Hematopoietic multipotent progenitor cell treated with erythropoietin and hydrocortisone succinate and interleukin-3 and kit ligand, for 6 days (in vitro differentiated cells): ENCODE results near the gene CXCL10.
"Not testable (repeated sequence)": the region's sequence is repeated elsewhere in the genome, so short reads cannot be mapped to it uniquely, and the experiment has no call there.

ENCODE experiments used
- DNase-seq: peaks from one replicate; pipeline ENCODE4 v3.0.0-alpha.2; 2015

Gene CXCL10

DNA sequence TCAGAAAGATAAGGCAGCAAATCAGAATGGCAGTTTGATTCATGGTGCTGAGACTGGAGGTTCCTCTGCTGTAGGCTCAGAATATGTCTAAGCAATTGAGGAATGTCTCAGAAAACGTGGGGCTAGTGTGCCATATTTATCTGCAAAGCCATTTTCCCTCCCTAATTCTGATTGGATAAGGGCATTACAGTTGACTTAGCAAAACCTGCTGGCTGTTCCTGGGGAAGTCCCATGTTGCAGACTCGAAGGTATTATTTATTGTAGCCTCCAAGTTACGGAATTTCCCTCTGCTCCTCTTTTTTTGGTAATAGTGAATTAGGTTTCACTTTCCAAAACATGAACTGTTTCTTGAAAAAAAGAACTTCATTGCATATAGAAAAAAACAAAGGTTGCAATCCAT is at the start of gene CXCL10:
Gene CXCL10, minus strand, starts transcription at position 109 of the 400 bp plus-strand sequence. Its CDS starts 66 bp downstream, at position 43.
- no peak for DNase-seq

DNA sequence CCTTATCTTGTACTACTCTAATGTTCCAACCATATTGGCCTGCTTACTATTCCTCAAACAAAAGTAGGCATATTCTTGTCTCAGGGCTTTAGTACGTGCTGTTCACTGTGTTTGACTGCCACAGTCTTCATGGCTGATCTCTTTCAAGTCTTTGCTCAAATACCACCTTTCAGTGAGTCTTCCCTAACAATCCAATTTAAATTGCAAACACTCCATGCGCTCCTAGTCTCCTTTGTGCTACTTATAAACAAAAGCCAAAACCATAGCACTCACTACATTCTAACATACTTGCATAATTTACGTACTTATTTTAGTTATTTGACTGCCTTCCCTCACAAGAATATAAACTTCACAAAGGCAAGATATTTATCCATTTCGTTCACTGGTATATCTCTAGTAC is 49.5 kb upstream of the CXCL10 start:
- no peak for DNase-seq

DNA sequence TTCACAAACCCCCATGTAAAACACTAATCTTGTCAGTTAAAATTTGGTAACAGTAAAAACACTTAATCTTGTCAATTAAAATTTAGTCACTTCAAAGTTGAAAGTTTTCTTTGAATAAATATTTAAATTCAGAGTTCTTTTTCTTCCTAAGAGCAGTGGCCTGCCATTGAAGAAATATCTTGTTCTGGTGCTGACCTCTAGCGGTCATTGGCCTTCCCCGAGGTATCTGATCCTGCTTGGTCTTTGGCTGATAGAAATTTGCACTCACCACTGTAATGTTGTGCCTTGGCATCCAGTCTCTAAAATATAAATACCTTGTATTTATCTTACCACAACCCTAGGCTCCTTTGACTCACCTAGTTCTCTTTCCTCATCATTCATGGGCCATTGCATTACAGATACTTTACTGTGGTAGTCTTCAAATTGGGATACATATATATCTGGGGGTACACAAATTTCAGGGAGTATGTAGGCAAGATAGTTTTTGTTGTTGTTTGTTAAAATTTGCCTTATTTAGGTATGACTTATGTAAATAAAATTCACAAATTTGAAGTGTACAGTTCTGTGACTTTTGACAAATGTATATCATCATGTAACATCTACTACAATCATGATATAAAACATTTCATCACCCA is 44.5 kb upstream of the CXCL10 start:
- peak; percentile 90 for DNase-seq

DNA sequence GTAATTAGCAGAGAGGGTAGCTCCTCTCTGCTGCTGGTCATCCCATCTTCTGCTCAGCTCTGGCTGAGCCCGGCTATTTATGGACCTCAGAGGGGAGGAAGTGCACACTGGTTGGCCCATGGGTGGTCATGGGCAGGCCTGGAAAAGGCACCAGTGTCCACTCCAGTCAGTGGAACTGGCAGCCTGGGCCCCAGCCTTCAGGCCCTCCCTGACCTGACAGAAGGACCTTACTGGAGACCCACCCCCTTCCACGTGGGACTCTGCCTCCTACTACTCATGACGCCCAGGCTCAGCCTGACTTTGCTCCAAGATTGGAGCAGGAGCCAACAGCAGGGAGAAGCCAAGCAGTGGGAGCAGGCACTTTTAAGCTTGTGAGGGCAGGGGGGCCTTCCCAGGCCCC is 43.2 kb upstream of the CXCL10 start:
- DNase-seq = no peak

DNA sequence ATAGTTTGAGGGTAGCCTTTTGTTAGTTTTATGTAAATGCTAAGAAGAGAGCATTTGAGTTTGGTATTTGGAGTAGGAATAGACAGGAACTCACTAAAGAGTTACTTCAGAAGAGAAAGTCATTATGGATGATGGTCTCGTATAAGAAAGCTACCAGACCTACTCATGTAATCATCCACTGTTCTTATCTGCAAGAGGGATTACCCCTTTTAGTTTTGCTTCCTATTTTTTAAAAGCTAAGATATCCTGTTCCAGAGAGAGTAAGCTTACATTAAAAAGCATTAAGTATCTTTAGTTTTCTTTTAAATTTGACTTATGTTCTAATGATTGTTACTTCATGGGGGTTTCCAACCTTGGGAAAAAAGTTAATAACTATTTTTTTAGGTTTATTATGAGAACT is 38.7 kb upstream of the CXCL10 start:
- no peak for DNase-seq

DNA sequence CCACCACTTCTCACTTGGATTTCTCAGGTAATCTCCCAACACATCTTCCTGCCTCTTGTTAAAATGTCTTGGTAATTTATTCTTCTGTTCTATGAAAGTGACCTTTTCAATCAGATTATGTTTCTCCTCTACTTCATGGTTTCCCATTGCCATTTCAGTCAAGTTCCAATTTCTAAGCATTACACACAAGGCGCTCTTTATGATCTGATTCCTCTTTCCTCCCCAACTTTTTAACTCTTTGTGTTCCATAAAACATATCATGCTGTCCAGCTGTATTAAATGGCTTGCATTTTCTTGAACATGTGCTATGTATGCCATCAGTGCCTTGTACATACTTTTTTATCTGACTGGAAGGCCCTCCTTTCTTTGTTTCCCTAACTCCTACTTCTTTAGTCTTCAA is 38.1 kb upstream of the CXCL10 start:
- DNase-seq = no peak

DNA sequence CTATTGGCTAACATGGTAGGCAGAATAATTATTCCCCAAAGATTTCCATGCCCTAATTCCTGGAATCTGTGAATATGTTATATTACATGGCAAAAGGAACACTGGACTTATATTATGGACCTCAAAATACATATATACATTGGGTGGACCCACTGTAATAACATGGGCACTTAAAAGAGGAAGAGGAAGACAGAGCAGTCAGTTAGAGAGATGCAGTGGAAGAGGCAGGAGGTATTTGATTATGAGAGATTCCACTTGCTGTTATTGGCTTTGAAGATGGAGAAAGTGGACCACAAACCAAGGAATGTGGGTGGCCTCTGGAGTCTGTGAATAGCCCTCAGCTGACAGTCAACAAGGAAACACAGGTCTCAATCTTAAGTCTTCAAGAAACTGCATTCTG is 37.2 kb upstream of the CXCL10 start:
- DNase-seq = no peak

DNA sequence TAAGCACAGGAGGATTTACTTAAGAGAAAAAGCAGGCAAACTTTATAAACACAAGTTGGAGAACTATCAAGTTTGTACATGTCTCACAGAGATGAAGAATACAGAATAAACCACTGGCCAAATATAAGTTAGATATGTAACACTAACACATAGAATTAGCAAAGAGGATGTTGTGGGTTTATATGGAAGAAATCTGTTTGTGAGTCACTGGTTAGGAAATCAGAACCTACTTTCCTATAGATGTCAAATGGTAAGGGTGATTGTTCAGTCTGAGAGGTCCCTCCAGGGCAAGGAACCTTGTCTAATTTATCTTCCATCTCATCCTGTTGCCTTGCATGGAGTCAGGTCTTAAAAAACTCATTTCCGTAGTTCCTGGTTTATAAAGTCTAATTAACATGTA is 36.5 kb upstream of the CXCL10 start:
- DNase-seq = peak; percentile 24

DNA sequence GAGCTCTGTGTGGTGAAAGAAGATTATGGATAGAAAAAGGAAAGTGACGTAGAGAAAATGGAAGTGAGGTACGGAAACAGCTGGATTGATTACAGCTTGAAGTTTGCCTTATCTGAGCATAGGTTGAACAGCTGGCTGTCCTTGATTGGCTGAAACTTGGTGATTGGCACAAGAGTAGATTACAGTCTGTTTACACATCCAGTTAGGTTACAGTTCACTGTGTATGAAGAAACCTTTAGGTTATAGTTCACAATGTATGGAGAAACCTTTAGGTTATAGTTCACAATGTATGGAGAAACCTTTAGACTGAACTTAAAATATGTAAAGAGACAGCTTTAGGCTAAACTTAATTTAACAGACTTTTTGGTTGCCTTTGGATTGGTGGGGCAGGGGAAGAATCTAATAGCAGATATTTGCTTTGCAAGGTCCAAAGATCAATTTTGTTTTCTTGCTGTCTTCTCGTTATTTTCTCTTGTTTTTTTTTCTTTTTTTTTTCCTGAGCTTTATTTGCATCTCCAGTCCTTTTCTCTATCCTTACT is 35.7 kb upstream of the CXCL10 start:
- DNase-seq = peak; percentile 25

DNA sequence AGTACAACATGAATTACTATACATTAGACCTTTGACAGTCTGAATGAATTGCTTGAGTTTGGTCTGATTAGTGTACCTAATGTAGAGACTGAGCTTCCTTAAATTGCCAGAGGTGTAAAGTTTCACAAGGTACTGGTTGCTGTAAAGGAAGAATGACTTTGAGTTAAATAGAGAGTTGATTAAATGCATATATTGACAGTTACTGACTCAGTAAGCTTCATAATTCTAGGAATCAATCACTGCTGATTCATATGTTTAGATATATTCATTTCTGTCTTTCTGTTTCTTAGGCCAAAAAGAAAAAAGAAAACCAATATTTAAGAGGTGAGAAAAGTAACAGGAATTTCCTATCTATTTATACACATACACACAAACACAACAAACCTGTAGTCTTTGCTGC is 35.0 kb upstream of the CXCL10 start:
- DNase-seq = no peak

DNA sequence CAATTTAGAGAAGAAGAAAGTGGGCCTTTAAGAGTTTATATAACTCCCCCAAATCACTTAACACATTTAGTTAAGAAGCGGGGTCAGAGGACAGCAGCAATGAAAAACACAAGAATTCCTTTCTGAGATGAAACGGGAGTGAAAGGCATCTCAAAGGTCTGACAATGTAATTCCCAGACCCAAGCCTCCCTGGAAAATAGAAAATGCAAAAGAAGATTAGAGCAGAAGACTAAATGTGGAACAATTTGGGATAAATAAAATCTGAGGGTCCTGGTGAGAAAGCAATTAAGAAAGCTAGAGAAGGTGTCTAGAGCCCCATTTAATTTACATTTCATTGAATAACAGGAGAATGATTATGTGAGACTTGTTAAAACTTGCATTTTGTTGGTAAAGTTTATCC is 32.1 kb upstream of the CXCL10 start:
- DNase-seq = no peak

DNA sequence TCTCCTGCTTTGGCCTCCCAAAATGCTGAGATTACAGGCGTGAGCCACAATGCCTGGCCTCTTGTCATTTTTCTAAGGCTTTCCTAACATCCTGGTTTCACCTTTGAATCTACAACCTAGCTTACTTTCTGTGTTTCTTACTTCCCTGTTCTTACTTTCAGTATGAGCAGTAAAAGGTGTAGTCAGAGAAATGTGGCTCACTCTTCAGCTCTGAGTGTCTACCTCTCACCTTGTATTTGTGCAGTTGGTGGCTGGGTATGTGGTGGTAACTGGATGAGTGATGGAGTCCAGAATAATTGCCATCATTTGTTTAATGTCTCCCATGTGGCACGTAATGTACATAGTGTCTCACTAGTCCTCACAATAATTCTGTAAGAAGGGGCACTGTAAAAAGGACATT is 31.7 kb upstream of the CXCL10 start:
- DNase-seq = no peak

DNA sequence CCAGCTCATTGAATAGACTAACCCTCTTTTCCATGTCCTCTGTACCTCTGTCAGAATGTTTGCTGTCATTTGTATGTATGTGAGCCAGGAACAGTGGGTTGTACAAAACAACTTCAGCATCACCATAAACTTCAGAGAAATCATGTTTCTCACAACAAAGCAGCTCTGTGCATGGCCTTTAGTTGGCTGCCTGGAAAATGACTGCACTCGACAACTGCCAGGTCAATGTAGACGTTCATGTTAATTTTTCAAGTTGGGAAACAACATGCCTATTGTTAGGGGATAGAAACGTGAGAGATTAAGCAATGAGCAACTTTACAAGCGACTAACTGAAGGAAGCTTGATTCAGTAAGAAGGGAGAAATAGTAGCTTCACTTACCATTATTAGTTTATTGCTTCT is 30.4 kb upstream of the CXCL10 start:
- DNase-seq = no peak

DNA sequence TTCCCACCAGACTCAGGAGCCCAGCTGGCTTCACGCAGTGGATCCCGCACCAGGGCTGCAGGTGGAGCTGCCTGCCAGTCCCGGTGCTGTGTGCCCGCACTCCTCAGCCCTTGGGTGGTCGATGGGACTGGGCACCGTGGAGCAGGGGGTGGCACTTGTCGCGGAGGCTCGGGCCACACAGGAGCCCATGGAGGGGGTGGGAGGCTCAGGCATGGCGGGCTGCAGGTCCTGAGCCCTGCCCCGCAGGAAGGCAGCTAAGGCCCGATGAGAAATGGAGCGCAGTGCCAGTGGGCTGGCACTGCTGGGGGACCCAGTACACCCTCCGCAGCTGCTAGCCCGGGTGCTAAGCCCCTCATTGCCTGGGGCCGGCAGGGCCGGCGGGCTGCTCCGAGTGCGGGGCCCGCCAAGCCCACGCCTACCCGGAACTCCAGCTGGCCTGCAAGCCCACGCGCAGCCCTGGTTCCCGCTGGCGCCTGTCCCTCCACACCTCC is 27.3 kb upstream of the CXCL10 start:
- not testable (repeated sequence) for DNase-seq

DNA sequence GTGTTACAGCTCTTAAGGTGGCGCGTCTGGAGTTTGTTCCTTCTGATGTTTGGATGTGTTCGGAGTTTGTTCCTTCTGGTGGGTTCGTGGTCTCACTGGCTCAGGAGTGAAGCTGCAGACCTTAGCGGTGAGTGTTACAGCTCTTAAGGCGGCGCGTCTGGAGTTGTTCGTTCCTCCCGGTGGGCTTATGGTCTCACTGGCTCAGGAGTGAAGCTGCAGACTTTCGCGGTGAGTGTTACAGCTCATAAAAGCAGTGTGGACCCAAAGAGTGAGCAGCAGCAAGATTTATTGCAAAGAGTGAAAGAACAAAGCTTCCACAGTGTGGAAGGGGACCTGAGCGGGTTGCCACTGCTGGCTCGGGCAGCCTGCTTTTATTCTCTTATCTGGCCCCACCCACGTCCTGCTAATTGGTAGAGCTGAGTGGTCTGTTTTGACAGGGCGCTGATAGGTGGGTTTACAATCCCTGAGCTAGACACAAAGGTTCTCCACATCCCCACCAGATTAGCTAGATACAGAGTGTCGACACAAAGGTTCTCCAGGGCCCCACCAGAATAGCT is 26.6 kb upstream of the CXCL10 start:
- DNase-seq = not testable (repeated sequence)

DNA sequence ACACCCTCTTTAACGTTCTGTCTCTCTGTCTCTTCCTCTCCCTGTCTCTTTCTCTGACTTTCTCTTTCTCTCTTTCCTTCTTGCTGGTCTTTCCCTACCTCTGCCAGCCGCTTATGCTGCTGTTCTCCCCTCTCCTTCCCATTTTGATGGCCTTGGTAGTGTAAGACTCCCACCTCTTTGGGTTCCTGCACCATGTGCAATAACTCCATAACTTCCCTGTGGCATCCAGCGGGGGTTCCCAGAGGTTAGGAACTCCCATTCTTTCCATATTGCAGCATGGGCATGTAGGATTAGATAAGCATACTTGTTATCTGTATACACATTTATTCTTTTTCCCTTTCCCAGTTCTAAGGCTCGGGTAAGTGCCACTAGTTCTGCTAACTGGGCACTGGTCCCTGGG is 21.4 kb upstream of the CXCL10 start:
- DNase-seq = not testable (repeated sequence)

DNA sequence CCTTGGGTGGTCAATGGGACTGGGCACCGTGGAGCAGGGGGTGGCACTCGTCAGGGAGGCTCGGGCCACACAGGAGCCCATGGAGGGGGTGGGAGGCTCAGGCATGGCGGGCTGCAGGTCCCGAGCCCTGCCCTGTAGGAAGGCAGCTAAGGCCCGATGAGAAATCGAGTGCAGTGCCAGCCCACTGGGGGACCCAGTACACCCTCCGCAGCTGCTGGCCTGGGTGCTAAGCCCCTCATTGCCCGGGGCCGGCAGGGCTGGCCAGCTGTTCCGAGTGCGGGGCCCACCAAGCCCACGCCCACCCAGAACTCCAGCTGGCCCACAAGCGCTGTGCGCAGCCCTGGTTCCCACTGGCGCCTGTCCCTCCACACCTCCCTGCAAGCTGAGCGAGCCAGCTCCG is 20.0 kb upstream of the CXCL10 start:
- not testable (repeated sequence) for DNase-seq

DNA sequence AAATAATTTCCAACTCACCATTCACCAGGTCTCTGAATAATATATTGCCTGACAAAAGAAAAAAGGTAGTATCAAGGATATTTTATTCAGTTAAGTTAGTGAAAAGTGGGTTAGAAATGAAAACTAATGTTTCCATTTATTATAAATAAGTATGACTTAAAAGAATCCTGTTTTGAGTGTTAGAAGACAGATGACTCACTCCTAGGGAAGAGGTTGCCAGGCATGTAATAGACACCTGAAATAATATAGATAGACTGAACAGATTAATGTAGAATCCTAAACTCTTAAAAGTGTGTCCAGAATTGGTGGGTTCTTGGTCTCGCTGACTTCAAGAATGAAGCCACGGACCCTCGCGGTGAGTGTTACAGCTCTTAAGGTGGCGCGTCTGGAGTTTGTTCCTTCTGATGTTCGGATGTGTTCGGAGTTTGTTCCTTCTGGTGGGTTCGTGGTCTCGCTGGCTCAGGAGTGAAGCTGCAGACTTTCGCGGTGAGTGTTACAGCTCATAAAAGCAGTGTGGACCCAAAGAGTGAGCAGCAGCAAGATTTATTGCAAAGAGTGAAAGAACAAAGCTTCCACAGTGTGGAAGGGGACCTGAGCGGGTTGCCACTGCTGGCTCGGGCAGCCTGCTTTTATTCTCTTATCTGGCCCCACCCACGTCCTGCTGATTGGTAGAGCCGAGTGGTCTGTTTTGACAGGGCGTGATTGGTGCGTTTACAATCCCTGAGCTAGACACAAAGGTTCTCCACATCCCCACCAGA is 19.1 kb upstream of the CXCL10 start:
- DNase-seq = not testable (repeated sequence)

DNA sequence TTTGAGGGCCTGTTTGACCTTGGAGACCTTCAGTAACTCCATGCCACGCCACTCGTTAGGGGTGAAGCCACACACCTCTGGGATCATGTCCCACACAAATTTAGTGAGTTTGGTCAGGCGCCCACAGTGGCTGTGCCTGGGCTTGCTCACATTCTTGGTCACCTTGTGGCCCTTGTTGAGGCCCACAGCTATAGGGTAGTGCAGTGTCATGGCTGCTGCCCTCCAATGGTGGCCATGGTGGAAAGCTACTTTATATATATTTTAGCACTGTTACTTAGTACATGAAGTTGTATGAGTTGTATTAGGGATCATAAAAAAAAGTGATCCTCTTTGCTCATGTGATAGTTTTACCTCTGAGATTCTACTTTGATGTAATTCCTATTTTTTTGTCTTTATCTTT is 13.6 kb upstream of the CXCL10 start:
- no peak for DNase-seq

DNA sequence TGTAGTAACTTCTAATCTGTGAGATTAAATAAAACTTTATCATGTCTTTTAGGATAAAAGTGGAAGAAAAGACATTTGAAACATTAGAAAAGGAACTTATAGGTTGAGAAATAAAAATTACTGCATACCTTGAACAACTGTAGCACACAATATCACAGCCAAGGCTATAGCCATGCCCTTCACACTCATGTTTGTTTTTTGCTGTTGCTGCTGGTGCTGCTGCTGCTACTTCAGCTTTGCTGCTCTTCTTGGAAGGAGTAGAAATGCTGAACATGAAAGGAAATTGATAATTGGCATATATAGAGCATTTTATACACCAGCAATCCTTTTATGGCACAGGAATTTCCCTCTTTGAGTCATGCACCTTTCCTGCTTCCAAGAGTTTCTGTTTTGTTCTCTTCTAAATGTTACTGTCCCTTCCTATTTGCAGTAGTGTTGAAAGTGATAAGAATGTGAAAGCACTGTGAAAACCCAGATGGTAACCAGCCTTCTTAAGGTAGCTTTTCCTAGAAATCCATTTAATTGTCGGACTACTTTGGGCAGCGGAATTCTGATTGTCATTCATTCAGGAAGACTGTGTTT is 12.6 kb upstream of the CXCL10 start, which contains the start of gene CXCL11:
Gene CXCL11, minus strand, starts transcription at position 272 of the 582 bp plus-strand sequence. Its CDS starts 83 bp downstream, at position 189.
- DNase-seq = no peak

DNA sequence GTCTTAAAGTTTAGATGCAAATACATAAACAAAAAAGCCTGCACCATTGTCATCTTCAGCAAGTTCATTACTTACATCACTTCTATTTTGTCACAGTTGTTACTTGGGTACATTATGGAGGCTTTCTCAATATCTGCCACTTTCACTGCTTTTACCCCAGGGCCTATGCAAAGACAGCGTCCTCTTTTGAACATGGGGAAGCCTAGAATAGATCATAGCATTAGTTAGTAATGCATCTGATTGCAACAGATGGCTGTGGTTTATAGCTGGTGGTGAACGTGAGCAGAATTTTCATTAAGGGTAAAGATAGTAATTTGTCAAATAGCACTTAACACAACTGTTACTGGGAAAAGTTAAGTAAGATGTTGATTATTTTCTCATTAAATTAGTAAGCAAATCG is 11.8 kb upstream of the CXCL10 start:
- peak; percentile 57 for DNase-seq

DNA sequence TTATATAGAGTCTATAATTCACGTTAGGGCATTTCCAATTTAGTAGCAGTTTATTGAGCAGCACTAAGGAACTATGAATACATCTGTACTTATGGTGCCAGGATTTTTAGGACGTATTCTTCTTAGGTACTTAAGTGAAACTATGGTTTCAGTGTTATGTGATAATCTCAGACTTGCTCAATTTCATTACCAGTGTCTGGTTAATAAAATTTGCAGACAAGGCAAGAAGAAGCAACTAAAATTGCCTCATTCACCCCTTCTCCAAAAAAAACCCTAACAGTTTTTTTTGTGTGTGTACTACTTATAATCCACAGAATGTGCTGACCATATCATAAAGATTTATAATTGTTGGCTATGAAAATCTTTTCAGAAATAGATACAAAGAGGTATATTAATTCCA is 6.0 kb upstream of the CXCL10 start:
- no peak for DNase-seq

DNA sequence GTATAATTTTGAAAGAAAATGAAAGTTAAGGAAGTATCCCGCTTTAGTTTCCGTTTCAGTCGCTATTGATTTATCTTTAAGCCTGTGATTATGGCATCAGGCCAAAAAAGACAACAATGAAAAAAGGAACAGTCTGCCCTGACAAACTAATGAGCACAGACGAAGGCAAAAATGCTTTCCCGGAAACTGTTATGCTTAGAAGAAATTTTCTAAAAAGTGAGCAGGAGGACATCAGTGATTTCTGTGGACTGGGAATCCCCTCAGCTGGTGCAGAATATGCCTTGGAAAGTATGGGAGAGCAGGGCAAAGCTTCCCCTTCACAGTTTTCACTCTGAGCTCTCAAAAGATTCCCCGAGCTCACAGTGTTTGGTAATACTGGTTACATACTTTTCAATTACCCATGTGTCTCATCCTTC is 5.1 kb upstream of the CXCL10 start:
- DNase-seq = peak; percentile 63
